ENCODE results near the gene MYOCOS.

DNA sequence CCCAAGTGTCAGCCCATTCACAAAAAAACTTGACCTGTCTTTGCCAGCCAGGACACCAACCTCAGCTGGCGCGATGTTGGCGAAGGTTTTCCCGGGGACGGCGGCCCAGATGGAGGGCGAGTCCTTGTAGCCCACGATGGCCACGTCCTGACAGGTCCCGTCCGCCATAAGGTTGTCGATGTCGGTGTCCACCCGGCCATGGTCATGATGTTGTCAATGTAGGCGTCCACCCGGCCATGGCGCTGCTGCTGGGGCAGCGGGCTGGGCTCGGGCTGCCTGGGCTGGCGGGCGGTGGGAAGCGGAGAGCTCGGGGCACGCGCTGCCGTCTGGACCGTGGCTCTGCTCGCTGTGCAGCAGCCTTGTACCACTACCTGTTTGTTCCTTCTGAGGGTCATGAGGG, 48.7 kb downstream of the MYOCOS start:
- TF ChIP-seq CTCF (IDR thresholded peaks at IDR 0.05) (no peak), POLR2A (IDR thresholded peaks at IDR 0.05) (no peak)
